Measurements from ENCODE around the gene KRTAP12-3. TPM values are rescaled to one million over a fixed set of nuclear protein-coding genes. Genes with fewer than 3 reads are reported as not detected.

KRTAP12-3 gene
- total RNA-seq, 3 donors from 2014 or later (not counting 1 experiment from before 2014, with no cell fraction given): 1.0 to 1.1 TPM; not detected in 1

DNA sequence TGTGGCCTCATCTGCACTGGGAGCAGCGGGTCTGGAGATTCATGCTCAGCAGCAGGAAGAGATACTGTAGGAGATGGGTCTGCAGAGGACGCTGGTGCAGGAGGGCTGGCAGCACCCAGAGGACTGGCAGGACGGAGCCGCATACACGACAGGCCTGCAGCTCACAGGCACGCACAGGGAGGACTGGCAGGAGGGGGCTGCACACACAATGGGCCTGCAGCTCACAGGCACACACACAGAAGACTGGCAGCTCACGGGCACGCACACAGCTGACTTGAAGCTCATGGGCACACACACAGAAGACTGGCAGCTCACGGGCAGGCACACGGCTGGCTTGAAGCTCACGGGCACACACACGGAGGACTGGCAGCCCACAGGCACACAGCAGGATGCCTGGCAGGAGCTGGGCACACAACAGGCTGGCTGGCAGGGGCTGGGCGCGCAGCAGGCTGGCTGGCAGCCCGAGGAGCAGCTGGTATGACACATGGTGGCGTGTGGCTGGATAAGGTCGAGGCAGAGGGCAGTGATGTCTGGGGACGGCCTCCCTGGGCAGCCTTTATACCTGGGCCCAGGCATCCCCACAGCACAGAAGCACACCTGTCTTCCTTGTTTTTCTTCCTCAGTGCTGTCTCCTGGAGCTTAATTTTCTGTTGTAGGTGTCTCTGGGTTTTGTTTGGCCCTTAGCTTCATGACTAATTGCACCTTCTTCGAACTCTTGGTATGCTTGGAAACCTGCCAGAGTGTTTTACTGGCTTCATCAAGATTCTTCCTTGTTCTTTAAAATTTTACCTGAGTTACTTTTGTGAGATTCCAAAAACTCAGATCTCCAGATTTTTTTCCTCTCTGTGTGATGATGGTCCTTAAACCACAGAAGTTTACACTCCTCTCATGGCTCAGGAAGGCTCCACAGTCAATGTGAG, 8.9 kb downstream of the KRTAP12-3 start, which contains the start of gene KRTAP12-2:
TSS of gene KRTAP12-2 (minus strand) at position 527 of the 920 bp plus-strand sequence. CDS start at position 486, 41 bp downstream.
- peaks cover 0 to under 1% of the 10 kb centered on the region in 2 donors for H3K4me1 Mint-ChIP-seq
- Histone ChIP-seq H3K27me3 (ENCODE audit: control insufficient read depth, insufficient read depth, low read length) (no peaks in the 10 kb centered on the region), H3K27ac (ENCODE audit: low read length) (no peak within 1 kb of the TSS), H3K9me3 (ENCODE audit: control insufficient read depth, insufficient read depth, low read length) (peaks cover 6% of the 10 kb centered on the region), H3K4me3 (ENCODE audit: low read length) (no peak within 1 kb of the TSS), H3K36me3 (ENCODE audit: control insufficient read depth, insufficient read depth, low read length) (no peaks in the 10 kb centered on the region), H3K4me1 (ENCODE audit: control insufficient read depth, insufficient read depth, low read length) (no peaks in the 10 kb centered on the region)
- DNase-seq (no peak), ATAC-seq (no peak)
- WGBS (ENCODE audit: insufficient coverage): 72% methylated on average over 17 of the region's 19 CpGs
- H3K9me3 Mint-ChIP-seq: peaks cover 0 to 2% of the 10 kb centered on the region in 2 donors
- H3K27me3 Mint-ChIP-seq (ENCODE audit: low read depth in 2 of 2): peaks cover 13 to 25% of the 10 kb centered on the region in 2 donors
- intact Hi-C loops (cut with micrococcal nuclease): no loop called here
- TF ChIP-seq, protein P1, sequence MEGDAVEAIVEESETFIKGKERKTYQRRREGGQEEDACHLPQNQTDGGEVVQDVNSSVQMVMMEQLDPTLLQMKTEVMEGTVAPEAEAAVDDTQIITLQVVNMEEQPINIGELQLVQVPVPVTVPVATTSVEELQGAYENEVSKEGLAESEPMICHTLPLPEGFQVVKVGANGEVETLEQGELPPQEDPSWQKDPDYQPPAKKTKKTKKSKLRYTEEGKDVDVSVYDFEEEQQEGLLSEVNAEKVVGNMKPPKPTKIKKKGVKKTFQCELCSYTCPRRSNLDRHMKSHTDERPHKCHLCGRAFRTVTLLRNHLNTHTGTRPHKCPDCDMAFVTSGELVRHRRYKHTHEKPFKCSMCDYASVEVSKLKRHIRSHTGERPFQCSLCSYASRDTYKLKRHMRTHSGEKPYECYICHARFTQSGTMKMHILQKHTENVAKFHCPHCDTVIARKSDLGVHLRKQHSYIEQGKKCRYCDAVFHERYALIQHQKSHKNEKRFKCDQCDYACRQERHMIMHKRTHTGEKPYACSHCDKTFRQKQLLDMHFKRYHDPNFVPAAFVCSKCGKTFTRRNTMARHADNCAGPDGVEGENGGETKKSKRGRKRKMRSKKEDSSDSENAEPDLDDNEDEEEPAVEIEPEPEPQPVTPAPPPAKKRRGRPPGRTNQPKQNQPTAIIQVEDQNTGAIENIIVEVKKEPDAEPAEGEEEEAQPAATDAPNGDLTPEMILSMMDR (IDR thresholded peaks at IDR 0.05): no peak
- peaks cover 1% of the 10 kb centered on the region for H3K36me3 Mint-ChIP-seq
- H3K4me3 Mint-ChIP-seq: no peak within 1 kb of the TSS
- H3K27ac Mint-ChIP-seq: no peak within 1 kb of the TSS

DNA sequence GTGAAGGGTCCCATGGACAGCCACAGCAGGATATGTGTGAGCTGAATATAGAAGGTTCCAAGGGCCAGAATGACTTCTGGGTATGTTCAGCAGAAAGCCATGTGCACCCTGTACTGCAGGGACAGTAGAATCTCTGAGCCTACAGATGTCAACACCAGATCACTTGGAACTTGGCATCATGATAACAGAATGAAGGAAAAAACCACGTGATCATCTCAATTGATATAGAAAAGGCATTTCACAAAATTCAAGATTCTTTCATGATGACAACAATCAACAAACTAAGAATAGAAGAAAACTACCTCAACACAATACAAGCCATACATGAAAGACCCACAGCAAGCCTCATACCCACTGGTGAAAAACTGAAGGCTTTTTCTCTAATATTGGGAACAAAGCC, 9.9 kb downstream of the KRTAP12-3 start:
- H3K4me1 ChIP-seq (ENCODE audit: control insufficient read depth, insufficient read depth, low read length): no peaks in the 10 kb centered on the region
- no peak overlapping the region for H3K4me3 ChIP-seq (ENCODE audit: low read length)
- no peaks in the 10 kb centered on the region for H3K4me1 Mint-ChIP-seq
- no peak overlapping the region for H3K27ac Mint-ChIP-seq
- H3K9me3 ChIP-seq (ENCODE audit: control insufficient read depth, insufficient read depth, low read length): peaks cover 12% of the 10 kb centered on the region
- H3K9me3 Mint-ChIP-seq: peaks cover 0 to 4% of the 10 kb centered on the region in 2 donors
- no peaks in the 10 kb centered on the region for H3K36me3 ChIP-seq (ENCODE audit: control insufficient read depth, insufficient read depth, low read length)
- intact Hi-C loops (cut with micrococcal nuclease): no loop called here
- H3K36me3 Mint-ChIP-seq: peaks cover 8% of the 10 kb centered on the region
- no peak overlapping the region for H3K4me3 Mint-ChIP-seq
- peaks cover 13 to 23% of the 10 kb centered on the region in 2 donors for H3K27me3 Mint-ChIP-seq (ENCODE audit: low read depth in 2 of 2)
- TF ChIP-seq, protein P1 (IDR thresholded peaks at IDR 0.05): no peak
- ATAC-seq: no peak
- H3K27ac ChIP-seq (ENCODE audit: low read length): no peak overlapping the region
- DNase-seq: no peak
- WGBS (ENCODE audit: insufficient coverage): 78% methylated on average over 1 of the region's 1 CpG
- H3K27me3 ChIP-seq (ENCODE audit: control insufficient read depth, insufficient read depth, low read length): no peaks in the 10 kb centered on the region

DNA sequence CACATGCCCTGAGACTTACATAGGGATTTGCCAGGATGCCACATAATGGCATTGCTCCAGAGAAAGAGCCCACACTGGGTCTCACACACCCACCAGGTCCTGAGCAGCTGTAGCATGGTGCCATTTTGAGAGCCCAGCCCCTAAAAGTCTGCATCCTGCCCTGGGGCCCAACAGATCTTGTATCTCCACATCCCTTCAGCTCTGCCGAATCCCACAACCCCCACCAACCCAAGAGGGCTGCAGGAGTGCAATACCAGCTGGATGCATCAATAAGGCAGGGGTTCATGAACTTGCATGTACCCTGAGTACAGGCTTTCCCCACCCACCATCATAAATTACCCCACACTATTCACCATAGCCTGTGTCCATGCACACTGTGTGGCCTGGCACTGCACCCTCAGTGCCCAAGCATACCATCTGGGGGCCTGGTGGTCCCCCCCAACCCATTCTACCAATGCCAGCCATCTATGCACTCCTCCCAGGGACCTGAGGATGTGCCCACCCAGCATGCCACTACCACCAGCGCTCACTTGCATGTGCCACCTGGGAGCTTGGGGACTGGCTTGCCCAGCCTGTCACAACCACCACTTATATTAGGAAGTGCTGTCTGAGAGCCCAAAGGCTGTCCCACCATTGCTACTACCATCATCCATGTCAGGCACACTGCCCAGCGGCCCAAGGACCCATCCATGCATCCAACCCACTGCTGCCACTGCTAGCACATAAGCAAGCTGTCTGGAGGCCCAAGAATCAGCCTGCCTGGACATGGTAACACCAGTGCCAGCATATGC, 13.1 kb downstream of the KRTAP12-3 start:
- 87% methylated on average over 3 of the region's 3 CpGs for WGBS (ENCODE audit: insufficient coverage)
- H3K27me3 Mint-ChIP-seq (ENCODE audit: low read depth in 2 of 2): peaks cover 22 to 23% of the 10 kb centered on the region in 2 donors

More for the DNA sequence above, 13.1 kb downstream of the KRTAP12-3 start:
- Mint-ChIP-seq H3K27ac (no peak overlapping the region), H3K4me1 (no peaks in the 10 kb centered on the region), H3K9me3 (peaks cover 3 to 7% of the 10 kb centered on the region in 2 donors), H3K36me3 (peaks cover 15% of the 10 kb centered on the region), H3K4me3 (no peak overlapping the region)
- Histone ChIP-seq H3K4me1 (ENCODE audit: control insufficient read depth, insufficient read depth, low read length) (no peaks in the 10 kb centered on the region), H3K27me3 (ENCODE audit: control insufficient read depth, insufficient read depth, low read length) (no peaks in the 10 kb centered on the region), H3K27ac (ENCODE audit: low read length) (no peak overlapping the region), H3K9me3 (ENCODE audit: control insufficient read depth, insufficient read depth, low read length) (peaks cover 15% of the 10 kb centered on the region), H3K4me3 (ENCODE audit: low read length) (no peak overlapping the region), H3K36me3 (ENCODE audit: control insufficient read depth, insufficient read depth, low read length) (no peaks in the 10 kb centered on the region)
- TF ChIP-seq, protein P1 (IDR thresholded peaks at IDR 0.05): no peak
- no peak for ATAC-seq
- intact Hi-C loops (cut with micrococcal nuclease): no loop called here
- no peak for DNase-seq
